ENCODE measurements around the gene TCEAL1.

DNA sequence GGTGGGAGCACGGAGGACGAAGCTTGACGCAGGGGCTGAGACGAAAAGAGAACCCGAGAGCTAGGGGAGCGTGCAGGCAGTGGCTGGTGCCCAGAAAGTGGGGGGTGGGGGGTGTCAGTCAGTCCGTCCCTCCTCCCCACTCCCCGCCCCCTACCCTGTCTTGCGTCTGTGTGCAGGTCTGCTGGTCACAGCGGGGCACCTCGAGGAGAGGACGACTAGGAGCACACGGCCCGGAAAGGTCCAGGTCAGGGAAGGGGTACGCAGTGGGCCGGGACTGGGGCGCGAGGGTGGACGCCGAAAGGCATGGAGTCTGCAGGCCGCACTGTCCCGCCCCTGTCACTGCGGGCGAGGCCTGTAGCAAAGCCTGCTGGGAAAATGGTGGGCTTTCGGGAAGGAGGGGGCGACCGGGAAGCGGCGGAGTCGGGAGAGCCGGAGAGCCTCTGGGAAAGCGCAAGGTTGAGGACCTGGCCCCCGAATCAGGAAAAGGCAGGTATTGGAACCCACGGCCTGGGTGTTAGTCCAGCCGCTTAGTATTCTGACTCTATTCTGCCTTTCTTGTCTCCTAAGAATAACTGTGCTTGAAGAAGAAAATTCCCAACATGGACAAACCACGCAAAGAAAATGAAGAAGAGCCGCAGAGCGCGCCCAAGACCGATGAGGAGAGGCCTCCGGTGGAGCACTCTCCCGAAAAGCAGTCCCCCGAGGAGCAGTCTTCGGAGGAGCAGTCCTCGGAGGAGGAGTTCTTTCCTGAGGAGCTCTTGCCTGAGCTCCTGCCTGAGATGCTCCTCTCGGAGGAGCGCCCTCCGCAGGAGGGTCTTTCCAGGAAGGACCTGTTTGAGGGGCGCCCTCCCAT is 769 bp downstream of the TCEAL1 start:
- TF ChIP-seq POLR2A (IDR thresholded peaks at IDR 0.05; ENCODE audit: low read depth, low read length) (no peak), POLR2AphosphoS5 (IDR thresholded peaks at IDR 0.05; ENCODE audit: low read depth, low read length) (no peak; the same call in 1 of the 2 replicates), TAF1 (IDR thresholded peaks at IDR 0.05; ENCODE audit: borderline replicate concordance, low read depth, low read length) (no peak)
